ENCODE measurements around the gene CSRNP3.

CSRNP3 gene

GRCh38 chr2:165596788-165597187 is 127.3 kb downstream of the CSRNP3 start:
- Histone ChIP-seq H3K36me3 (ENCODE audit: control insufficient read depth, insufficient read depth, low read length) (no peaks in the 10 kb centered on the region), H3K27me3 (replicated peaks; ENCODE audit: control insufficient read depth, insufficient read depth, low read length, poor library complexity, severe bottlenecking) (no peaks in the 10 kb centered on the region), H3K9me3 (ENCODE audit: control insufficient read depth, low read length) (no peaks in the 10 kb centered on the region), H3K27ac (ENCODE audit: insufficient read depth, low read length, poor library complexity, severe bottlenecking) (no peak overlapping the region), H3K4me1 (ENCODE audit: control insufficient read depth, insufficient read depth, low read length, poor library complexity, severe bottlenecking) (no peaks in the 10 kb centered on the region), H3K4me3 (ENCODE audit: insufficient read depth, low read depth, low read length, poor library complexity, severe bottlenecking) (no peak overlapping the region)
- DNase-seq = no peak

GRCh38 chr2:165601065-165601830 is 131.8 kb downstream of the CSRNP3 start:
- no peak overlapping the region for H3K4me3 ChIP-seq (ENCODE audit: insufficient read depth, low read depth, low read length, poor library complexity, severe bottlenecking)
- no peak overlapping the region for H3K27ac ChIP-seq (ENCODE audit: insufficient read depth, low read length, poor library complexity, severe bottlenecking)
- H3K36me3 ChIP-seq (ENCODE audit: control insufficient read depth, insufficient read depth, low read length) = no peaks in the 10 kb centered on the region
- H3K27me3 ChIP-seq (replicated peaks; ENCODE audit: control insufficient read depth, insufficient read depth, low read length, poor library complexity, severe bottlenecking) = no peaks in the 10 kb centered on the region
- no peaks in the 10 kb centered on the region for H3K9me3 ChIP-seq (ENCODE audit: control insufficient read depth, low read length)
- H3K4me1 ChIP-seq (ENCODE audit: control insufficient read depth, insufficient read depth, low read length, poor library complexity, severe bottlenecking) = no peaks in the 10 kb centered on the region
- DNase-seq = no peak

GRCh38 chr2:165601928-165602521 is 132.5 kb downstream of the CSRNP3 start:
- H3K27ac ChIP-seq (ENCODE audit: insufficient read depth, low read length, poor library complexity, severe bottlenecking) = no peak overlapping the region
- no peak overlapping the region for H3K4me3 ChIP-seq (ENCODE audit: insufficient read depth, low read depth, low read length, poor library complexity, severe bottlenecking)
- no peaks in the 10 kb centered on the region for H3K4me1 ChIP-seq (ENCODE audit: control insufficient read depth, insufficient read depth, low read length, poor library complexity, severe bottlenecking)
- H3K9me3 ChIP-seq (ENCODE audit: control insufficient read depth, low read length) = no peaks in the 10 kb centered on the region
- H3K27me3 ChIP-seq (replicated peaks; ENCODE audit: control insufficient read depth, insufficient read depth, low read length, poor library complexity, severe bottlenecking) = no peaks in the 10 kb centered on the region
- no peaks in the 10 kb centered on the region for H3K36me3 ChIP-seq (ENCODE audit: control insufficient read depth, insufficient read depth, low read length)
- DNase-seq = no peak

- Histone ChIP-seq H3K4me1 (ENCODE audit: control insufficient read depth, insufficient read depth, low read length, poor library complexity, severe bottlenecking) (no peaks in the 10 kb centered on the region), H3K4me3 (ENCODE audit: insufficient read depth, low read depth, low read length, poor library complexity, severe bottlenecking) (no peak overlapping the region), H3K27me3 (replicated peaks; ENCODE audit: control insufficient read depth, insufficient read depth, low read length, poor library complexity, severe bottlenecking) (no peaks in the 10 kb centered on the region), H3K27ac (ENCODE audit: insufficient read depth, low read length, poor library complexity, severe bottlenecking) (no peak overlapping the region), H3K36me3 (ENCODE audit: control insufficient read depth, insufficient read depth, low read length) (no peaks in the 10 kb centered on the region), H3K9me3 (ENCODE audit: control insufficient read depth, low read length) (no peaks in the 10 kb centered on the region)
- no peak for DNase-seq
Measured at GRCh38 chr2:165609672-165610071, 140.2 kb downstream of the CSRNP3 start.

GRCh38 chr2:165610591-165611029 is 141.1 kb downstream of the CSRNP3 start:
- Histone ChIP-seq H3K27me3 (replicated peaks; ENCODE audit: control insufficient read depth, insufficient read depth, low read length, poor library complexity, severe bottlenecking) (no peaks in the 10 kb centered on the region), H3K4me1 (ENCODE audit: control insufficient read depth, insufficient read depth, low read length, poor library complexity, severe bottlenecking) (no peaks in the 10 kb centered on the region), H3K4me3 (ENCODE audit: insufficient read depth, low read depth, low read length, poor library complexity, severe bottlenecking) (no peak overlapping the region), H3K36me3 (ENCODE audit: control insufficient read depth, insufficient read depth, low read length) (no peaks in the 10 kb centered on the region), H3K9me3 (ENCODE audit: control insufficient read depth, low read length) (no peaks in the 10 kb centered on the region), H3K27ac (ENCODE audit: insufficient read depth, low read length, poor library complexity, severe bottlenecking) (no peak overlapping the region)
- DNase-seq = no peak

- no peak overlapping the region for H3K4me3 ChIP-seq (ENCODE audit: insufficient read depth, low read depth, low read length, poor library complexity, severe bottlenecking)
- H3K4me1 ChIP-seq (ENCODE audit: control insufficient read depth, insufficient read depth, low read length, poor library complexity, severe bottlenecking) = no peaks in the 10 kb centered on the region
- no peaks in the 10 kb centered on the region for H3K9me3 ChIP-seq (ENCODE audit: control insufficient read depth, low read length)
- H3K27ac ChIP-seq (ENCODE audit: insufficient read depth, low read length, poor library complexity, severe bottlenecking) = no peak overlapping the region
- H3K27me3 ChIP-seq (replicated peaks; ENCODE audit: control insufficient read depth, insufficient read depth, low read length, poor library complexity, severe bottlenecking) = no peaks in the 10 kb centered on the region
- H3K36me3 ChIP-seq (ENCODE audit: control insufficient read depth, insufficient read depth, low read length) = no peaks in the 10 kb centered on the region
- DNase-seq = no peak
Measured at GRCh38 chr2:165617741-165618481, 148.4 kb downstream of the CSRNP3 start.

- Histone ChIP-seq H3K36me3 (ENCODE audit: control insufficient read depth, insufficient read depth, low read length) (no peaks in the 10 kb centered on the region), H3K9me3 (ENCODE audit: control insufficient read depth, low read length) (no peaks in the 10 kb centered on the region), H3K4me1 (ENCODE audit: control insufficient read depth, insufficient read depth, low read length, poor library complexity, severe bottlenecking) (no peaks in the 10 kb centered on the region), H3K27ac (ENCODE audit: insufficient read depth, low read length, poor library complexity, severe bottlenecking) (no peak overlapping the region), H3K27me3 (replicated peaks; ENCODE audit: control insufficient read depth, insufficient read depth, low read length, poor library complexity, severe bottlenecking) (no peaks in the 10 kb centered on the region), H3K4me3 (ENCODE audit: insufficient read depth, low read depth, low read length, poor library complexity, severe bottlenecking) (no peak overlapping the region)
- no peak for DNase-seq
Measured at GRCh38 chr2:165618806-165619205, 149.3 kb downstream of the CSRNP3 start.

GRCh38 chr2:165621086-165621560 is 151.6 kb downstream of the CSRNP3 start:
- Histone ChIP-seq H3K4me1 (ENCODE audit: control insufficient read depth, insufficient read depth, low read length, poor library complexity, severe bottlenecking) (no peaks in the 10 kb centered on the region), H3K27ac (ENCODE audit: insufficient read depth, low read length, poor library complexity, severe bottlenecking) (no peak overlapping the region), H3K4me3 (ENCODE audit: insufficient read depth, low read depth, low read length, poor library complexity, severe bottlenecking) (no peak overlapping the region), H3K36me3 (ENCODE audit: control insufficient read depth, insufficient read depth, low read length) (no peaks in the 10 kb centered on the region), H3K27me3 (replicated peaks; ENCODE audit: control insufficient read depth, insufficient read depth, low read length, poor library complexity, severe bottlenecking) (no peaks in the 10 kb centered on the region), H3K9me3 (ENCODE audit: control insufficient read depth, low read length) (no peaks in the 10 kb centered on the region)
- DNase-seq = no peak

GRCh38 chr2:165623161-165623560 is 153.7 kb downstream of the CSRNP3 start:
- no peaks in the 10 kb centered on the region for H3K9me3 ChIP-seq (ENCODE audit: control insufficient read depth, low read length)
- H3K27ac ChIP-seq (ENCODE audit: insufficient read depth, low read length, poor library complexity, severe bottlenecking) = no peak overlapping the region
- no peaks in the 10 kb centered on the region for H3K27me3 ChIP-seq (replicated peaks; ENCODE audit: control insufficient read depth, insufficient read depth, low read length, poor library complexity, severe bottlenecking)
- DNase-seq = no peak
- H3K4me1 ChIP-seq (ENCODE audit: control insufficient read depth, insufficient read depth, low read length, poor library complexity, severe bottlenecking) = no peaks in the 10 kb centered on the region
- H3K4me3 ChIP-seq (ENCODE audit: insufficient read depth, low read depth, low read length, poor library complexity, severe bottlenecking) = no peak overlapping the region
- H3K36me3 ChIP-seq (ENCODE audit: control insufficient read depth, insufficient read depth, low read length) = no peaks in the 10 kb centered on the region
